Left lobe of liver (tissue), 2 donors: ENCODE results near the gene DALRD3. TPM values are rescaled to one million over a fixed set of nuclear protein-coding genes. Genes with fewer than 3 reads are reported as not detected.
A peak's percentile ranks its signal among the peaks of the same experiment; 100 is the strongest.

ENCODE experiments used
- ATAC-seq: fragments of 200-7000 bp; cut with Tn5 transposase; one replicate; pipeline ENCODE4 v1.9.1; 2020; ENCODE audit warnings: mild to moderate bottlenecking, moderate library complexity
- DNase-seq: peaks from one replicate; pipeline ENCODE4 v3.0.0-alpha.2; 2020; ENCODE audit warnings: low spot score
- total RNA-seq: library from RNA; stranded (reverse); gene quantifications from one replicate; pipeline ENCODE4 v1.2.1, GENCODE V29; 2021
- donor health status: DM: no; HTN: no; CAD: no; lungs with moderate emphysema.
- donor health status: DM: no; HTN: yes; CAD: no.

Gene DALRD3, protein sequence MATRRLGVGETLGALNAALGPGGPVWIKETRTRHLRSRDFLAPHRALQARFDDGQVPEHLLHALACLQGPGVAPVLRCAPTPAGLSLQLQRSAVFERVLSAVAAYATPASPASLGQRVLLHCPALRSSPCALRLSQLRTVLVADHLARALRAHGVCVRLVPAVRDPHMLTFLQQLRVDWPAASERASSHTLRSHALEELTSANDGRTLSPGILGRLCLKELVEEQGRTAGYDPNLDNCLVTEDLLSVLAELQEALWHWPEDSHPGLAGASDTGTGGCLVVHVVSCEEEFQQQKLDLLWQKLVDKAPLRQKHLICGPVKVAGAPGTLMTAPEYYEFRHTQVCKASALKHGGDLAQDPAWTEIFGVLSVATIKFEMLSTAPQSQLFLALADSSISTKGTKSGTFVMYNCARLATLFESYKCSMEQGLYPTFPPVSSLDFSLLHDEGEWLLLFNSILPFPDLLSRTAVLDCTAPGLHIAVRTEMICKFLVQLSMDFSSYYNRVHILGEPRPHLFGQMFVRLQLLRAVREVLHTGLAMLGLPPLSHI
- 8.6 TPM for total RNA-seq

GRCh38 chr3:49017971-49018706, at the start of gene DALRD3:
DALRD3 (minus strand) TSS chr3:49018580; CDS start chr3:49018564, 16 bp downstream.
- peak; percentile 75 for DNase-seq
- ATAC-seq, result peak; percentile 15

GRCh38 chr3:49058011-49058410, 39.6 kb upstream of the DALRD3 start:
- no peak for ATAC-seq
- DNase-seq, result no peak

- no peak for ATAC-seq
Observed at GRCh38 chr3:49057268-49057667, 38.9 kb upstream of the DALRD3 start.

GRCh38 chr3:49054344-49054862, 36.0 kb upstream of the DALRD3 start:
- ATAC-seq (no peak), DNase-seq (no peak)

More at GRCh38 chr3:49057268-49057667, 38.9 kb upstream of the DALRD3 start:
- no peak for DNase-seq

- no peak for ATAC-seq
- DNase-seq, result no peak
Observed at GRCh38 chr3:49053543-49053942, 35.2 kb upstream of the DALRD3 start.

GRCh38 chr3:49035281-49035680, 16.9 kb upstream of the DALRD3 start:
- no peak for ATAC-seq
- no peak for DNase-seq

DNA sequence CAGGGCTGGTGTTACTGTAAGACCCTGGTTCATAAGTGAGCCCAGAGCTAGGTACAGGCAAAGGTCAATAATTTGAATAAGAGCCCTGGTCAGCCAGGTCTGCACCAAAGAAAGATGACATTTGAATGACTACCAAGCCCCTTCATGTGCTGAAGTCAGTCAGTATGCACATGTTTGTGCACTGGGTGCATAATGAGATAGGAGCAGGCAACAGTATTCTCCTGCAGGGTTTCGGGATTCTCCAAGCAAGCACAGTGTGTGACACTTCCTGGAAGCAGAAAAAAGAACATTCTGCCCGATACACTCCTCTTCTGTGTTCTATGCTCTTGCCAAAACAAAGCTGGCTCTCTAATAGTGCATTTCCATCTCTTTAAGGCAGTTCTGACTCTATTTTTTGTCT, 16.3 kb upstream of the DALRD3 start:
- DNase-seq, result no peak
- ATAC-seq, result no peak

DNA sequence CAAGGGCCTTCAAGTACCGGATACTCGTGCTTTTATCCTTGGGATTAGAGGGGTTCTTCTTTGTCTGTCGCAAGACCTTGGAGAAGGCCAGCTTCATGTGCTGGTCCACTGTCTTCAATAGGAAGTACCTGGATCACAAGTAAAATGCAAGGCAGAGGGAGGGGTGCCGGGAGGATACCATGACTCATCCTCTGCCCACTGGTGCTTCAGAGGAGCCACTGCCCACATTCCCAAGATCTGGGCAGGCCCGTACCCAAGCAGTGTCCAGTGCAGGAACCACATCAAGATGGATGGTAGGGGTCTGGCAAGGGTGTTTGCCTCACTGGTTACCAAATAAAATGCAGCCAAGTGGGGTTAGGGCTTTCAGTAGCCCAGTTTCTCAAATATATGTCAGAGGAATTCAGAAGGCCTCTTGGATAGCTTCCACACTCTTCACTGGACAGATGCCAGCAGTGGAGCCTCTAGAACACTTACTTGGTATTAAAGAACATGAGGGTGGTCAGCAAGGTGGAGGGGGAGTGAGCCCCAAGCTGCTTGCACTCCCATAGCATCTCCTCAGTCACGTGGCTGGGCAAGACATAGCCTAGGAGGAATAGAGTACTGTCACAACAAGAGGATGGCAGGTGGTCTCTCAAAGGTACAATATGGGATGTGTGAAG, 14.4 kb upstream of the DALRD3 start:
- DNase-seq (no peak), ATAC-seq (no peak)

DNA sequence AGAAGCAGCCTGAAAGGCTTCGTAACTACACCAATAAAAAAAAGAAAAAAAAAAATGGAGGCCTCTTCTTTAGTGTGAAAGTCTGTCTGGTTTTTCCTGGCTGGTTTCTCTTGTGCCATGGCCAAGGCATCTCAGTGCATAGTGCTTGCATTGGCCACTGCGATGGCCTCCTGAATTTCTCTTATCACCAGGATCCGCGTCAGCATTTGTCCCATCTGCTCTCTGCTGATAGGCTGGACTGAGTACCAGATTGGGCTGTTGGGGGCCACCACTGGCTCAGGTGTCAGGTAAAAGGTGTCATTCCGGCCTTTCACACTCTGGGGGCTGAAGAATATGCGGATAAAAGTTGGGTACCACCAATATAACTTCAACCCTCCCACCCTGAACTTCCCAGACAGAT, 11.9 kb upstream of the DALRD3 start:
- no peak for ATAC-seq
- no peak for DNase-seq

- ATAC-seq (no peak), DNase-seq (no peak)
Observed at GRCh38 chr3:49029563-49029884, 11.1 kb upstream of the DALRD3 start.

DNA sequence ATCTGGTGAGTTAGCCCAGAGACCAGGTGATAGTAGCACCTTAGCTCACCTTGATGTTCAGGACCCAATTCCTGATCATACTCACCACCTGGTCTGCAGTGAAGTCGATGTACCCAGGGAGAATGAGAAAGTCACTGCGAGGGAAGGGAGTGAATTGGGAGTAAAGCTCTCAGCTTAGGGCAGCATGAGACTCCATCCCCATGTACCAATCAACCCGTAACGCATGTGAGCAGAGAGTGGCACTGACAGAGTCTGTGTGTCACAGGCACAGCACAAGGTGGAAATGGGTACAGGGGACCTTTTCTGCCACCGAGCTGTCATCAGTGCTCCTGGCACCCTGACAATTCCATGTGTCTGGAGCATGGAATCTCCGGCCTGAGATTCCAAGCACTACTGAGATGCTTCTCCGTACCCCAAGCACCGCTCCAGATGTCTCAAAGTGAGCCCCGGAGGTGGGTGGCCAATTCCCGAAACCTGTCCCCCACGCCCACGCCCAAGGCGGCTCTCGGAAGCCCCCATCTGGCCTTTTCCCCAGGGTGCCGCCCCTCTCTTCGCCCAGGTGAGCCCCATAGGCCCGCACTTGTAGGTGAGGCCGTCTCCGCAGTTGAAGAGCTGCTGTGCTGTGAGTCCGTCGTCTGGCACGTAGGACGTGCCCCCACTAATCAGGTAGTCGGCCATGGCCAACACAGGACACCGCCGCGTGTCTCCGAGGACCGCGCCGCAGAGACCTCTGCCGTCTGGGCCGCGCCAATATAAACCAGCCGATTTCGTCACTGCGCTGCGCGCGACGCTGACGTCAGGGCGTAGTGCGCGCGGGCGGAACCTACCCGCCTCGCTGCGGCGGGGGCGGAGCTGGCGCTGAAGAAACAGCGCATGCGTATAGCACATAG, 10.5 kb upstream of the DALRD3 start, which contains the start of gene IMPDH2:
Gene IMPDH2, minus strand, starts transcription at position 726 of the 890 bp plus-strand sequence. Its CDS starts 48 bp downstream, at position 678.
- ATAC-seq, result peak; percentile 92
- peak; percentile 95 for DNase-seq

GRCh38 chr3:49028298-49028672, 9.9 kb upstream of the DALRD3 start:
- ATAC-seq, result no peak

DNA sequence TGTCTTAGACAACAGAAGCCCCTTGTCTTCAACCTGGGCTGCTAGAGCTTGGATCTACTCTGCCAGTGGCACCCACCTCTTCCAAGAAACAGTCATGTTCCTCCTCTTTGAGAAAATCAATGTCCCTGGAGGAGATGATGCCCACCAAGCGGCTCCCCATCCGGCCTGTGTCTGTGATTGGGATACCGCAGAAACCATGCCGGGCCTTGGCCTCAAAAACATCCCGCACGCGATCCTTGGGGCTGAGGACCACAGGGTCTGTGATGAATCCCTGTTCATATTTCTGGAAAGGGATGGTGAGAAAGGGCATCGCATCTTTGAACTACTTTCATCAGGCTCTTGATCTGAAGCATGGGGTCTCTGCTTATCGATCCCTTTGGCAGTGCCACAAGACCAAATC, 9.3 kb upstream of the DALRD3 start:
- DNase-seq (no peak), ATAC-seq (no peak)

More at GRCh38 chr3:49028298-49028672, 9.9 kb upstream of the DALRD3 start:
- DNase-seq, result no peak

DNA sequence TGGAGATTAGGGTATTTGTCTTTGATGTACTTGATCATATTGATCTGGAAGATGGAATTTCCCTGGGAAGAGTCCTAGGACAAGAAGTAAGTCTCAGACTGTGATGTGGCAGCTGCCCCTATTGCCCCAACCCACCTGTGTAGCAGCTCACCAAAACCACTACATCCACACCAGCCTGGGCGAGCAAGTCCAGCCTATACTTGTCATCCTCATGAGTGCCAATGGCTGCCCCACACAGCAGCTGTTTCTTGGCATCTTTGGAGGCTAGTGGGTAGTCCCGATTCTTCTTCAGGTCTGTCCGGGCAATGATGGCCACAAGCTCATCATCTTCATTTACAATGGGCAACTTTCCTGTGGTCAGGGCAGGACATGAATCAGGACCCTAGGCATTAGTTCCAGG, 8.2 kb upstream of the DALRD3 start:
- DNase-seq, result no peak
- no peak for ATAC-seq

GRCh38 chr3:49025793-49026520, 7.6 kb upstream of the DALRD3 start:
- ATAC-seq (no peak), DNase-seq (no peak)

GRCh38 chr3:49025005-49025792, 6.8 kb upstream of the DALRD3 start:
- DNase-seq, result no peak

GRCh38 chr3:49024449-49024848, 6.1 kb upstream of the DALRD3 start:
- DNase-seq (no peak), ATAC-seq (no peak)

More at GRCh38 chr3:49025005-49025792, 6.8 kb upstream of the DALRD3 start:
- ATAC-seq, result no peak

- DNase-seq (no peak), ATAC-seq (no peak)
Observed at GRCh38 chr3:49023775-49024174, 5.4 kb upstream of the DALRD3 start.
